Fibroblast of mammary gland (primary cell): ENCODE measurements around the gene KLHL25.

ENCODE experiments used
- DNase-seq: peaks from one replicate; pipeline ENCODE4 v3.0.0-alpha.2; 2010; ENCODE audit warnings: low read depth
- H3K4me3 ChIP-seq: 2 replicates; pipeline ENCODE4 v1.5.1; 2011; ENCODE audit warnings: low read depth, mild to moderate bottlenecking, low read length, moderate library complexity; ENCODE audit not compliant: control insufficient read depth
- TF ChIP-seq, protein P1 (sequence below): conservative IDR thresholded peaks from 2 replicates; pipeline ENCODE4 v1.5.1; 2011; ENCODE audit warnings: low read depth, low read length, inconsistent platforms; ENCODE audit not compliant: control insufficient read depth, insufficient read depth

The KLHL25 gene

GRCh38 chr15:85726454-85726853 is 68.3 kb downstream of the KLHL25 start:
- TF ChIP-seq, protein P1, sequence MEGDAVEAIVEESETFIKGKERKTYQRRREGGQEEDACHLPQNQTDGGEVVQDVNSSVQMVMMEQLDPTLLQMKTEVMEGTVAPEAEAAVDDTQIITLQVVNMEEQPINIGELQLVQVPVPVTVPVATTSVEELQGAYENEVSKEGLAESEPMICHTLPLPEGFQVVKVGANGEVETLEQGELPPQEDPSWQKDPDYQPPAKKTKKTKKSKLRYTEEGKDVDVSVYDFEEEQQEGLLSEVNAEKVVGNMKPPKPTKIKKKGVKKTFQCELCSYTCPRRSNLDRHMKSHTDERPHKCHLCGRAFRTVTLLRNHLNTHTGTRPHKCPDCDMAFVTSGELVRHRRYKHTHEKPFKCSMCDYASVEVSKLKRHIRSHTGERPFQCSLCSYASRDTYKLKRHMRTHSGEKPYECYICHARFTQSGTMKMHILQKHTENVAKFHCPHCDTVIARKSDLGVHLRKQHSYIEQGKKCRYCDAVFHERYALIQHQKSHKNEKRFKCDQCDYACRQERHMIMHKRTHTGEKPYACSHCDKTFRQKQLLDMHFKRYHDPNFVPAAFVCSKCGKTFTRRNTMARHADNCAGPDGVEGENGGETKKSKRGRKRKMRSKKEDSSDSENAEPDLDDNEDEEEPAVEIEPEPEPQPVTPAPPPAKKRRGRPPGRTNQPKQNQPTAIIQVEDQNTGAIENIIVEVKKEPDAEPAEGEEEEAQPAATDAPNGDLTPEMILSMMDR, result no peak
- DNase-seq, result peak; percentile 51
- no peak overlapping the region for H3K4me3 ChIP-seq

- peak; percentile 46 for DNase-seq
- H3K4me3 ChIP-seq, result no peak overlapping the region
- TF ChIP-seq, protein P1, result no peak
Observed at GRCh38 chr15:85725564-85725963, 69.2 kb downstream of the KLHL25 start.

- TF ChIP-seq, protein P1, result no peak
- H3K4me3 ChIP-seq, result no peak overlapping the region
- DNase-seq, result peak; percentile 84
Observed at GRCh38 chr15:85725019-85725418, 69.7 kb downstream of the KLHL25 start.

- DNase-seq, result no peak
- no peak overlapping the region for H3K4me3 ChIP-seq
- TF ChIP-seq, protein P1, result no peak
Observed at GRCh38 chr15:85723960-85724945, 70.5 kb downstream of the KLHL25 start.

- DNase-seq, result no peak
- no peak overlapping the region for H3K4me3 ChIP-seq
- TF ChIP-seq, protein P1, result no peak
Observed at GRCh38 chr15:85722374-85723152, 72.2 kb downstream of the KLHL25 start.

DNA sequence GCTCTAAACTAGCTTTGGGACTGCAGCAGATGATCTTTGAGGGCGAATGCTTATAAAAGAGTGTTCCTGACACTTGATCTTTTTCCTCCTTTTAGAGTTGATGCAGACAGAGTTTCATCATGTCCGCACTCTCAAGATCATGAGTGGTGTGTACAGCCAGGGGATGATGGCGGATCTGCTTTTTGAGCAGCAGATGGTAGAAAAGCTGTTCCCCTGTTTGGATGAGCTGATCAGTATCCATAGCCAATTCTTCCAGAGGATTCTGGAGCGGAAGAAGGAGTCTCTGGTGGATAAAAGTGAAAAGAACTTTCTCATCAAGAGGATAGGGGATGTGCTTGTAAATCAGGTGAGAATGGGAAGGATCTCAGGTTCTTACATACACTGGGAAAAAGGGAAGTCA is 75.7 kb downstream of the KLHL25 start:
- no peak for DNase-seq
- TF ChIP-seq, protein P1, result no peak
- no peak overlapping the region for H3K4me3 ChIP-seq
